ENCODE results near the gene DMXL2. TPM values are rescaled to one million over a fixed set of nuclear protein-coding genes. Genes with fewer than 3 reads are reported as not detected.
"Not testable (repeated sequence)": the region's sequence is repeated elsewhere in the genome, so short reads cannot be mapped to it uniquely, and the experiment has no call there.

Gene DMXL2, protein sequence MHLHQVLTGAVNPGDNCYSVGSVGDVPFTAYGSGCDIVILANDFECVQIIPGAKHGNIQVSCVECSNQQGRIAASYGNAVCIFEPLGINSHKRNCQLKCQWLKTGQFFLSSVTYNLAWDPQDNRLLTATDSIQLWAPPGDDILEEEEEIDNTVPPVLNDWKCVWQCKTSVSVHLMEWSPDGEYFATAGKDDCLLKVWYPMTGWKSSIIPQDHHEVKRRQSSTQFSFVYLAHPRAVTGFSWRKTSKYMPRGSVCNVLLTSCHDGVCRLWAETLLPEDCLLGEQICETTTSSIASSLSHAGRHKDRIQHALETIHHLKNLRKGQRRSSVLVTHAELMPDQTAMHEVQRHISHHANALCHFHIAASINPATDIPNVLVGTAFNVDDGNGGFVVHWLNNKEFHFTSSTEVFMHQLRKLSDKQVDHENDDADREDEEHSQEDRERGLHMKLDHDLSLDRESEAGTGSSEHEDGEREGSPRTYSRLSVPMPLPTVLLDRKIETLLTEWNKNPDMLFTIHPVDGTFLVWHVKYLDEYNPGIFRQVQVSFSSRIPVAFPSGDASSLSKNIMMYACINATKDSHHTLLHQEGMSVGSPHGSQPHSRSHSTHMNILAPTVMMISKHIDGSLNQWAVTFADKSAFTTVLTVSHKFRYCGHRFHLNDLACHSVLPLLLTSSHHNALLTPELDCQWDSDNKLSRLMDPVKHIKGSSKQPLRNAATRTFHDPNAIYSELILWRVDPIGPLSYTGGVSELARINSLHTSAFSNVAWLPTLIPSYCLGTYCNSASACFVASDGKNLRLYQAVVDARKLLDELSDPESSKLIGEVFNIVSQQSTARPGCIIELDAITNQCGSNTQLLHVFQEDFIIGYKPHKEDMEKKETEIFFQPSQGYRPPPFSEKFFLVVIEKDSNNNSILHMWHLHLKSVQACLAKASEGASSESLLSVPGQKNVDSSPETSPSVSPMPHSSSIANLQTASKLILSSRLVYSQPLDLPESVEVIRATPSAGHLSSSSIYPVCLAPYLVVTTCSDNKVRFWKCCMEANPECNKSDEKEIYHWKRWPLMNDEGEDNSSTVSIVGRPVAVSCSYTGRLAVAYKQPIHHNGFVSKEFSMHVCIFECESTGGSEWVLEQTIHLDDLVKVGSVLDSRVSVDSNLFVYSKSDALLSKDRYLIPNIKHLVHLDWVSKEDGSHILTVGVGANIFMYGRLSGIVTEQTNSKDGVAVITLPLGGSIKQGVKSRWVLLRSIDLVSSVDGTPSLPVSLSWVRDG (N-terminal part only)
- 10 to 100 TPM; 52.9 to 91.9 (median 62.2) TPM for polyA plus RNA-seq (ENCODE audit: insufficient read length in 3 of 3)
- long read RNA-seq, donor 1, partial matches to known transcripts: 0 of 1 reads
- long read RNA-seq, donor 1, other reads (novel, unspliced or antisense): 0 of 1 reads
- long read RNA-seq, donor 2: 0 reads
- long read RNA-seq, donor 3, partial matches to known transcripts: 0 of 1 reads
- long read RNA-seq, donor 3, other reads (novel, unspliced or antisense): 0 of 1 reads
- long read RNA-seq, donor 4, partial matches to known transcripts: 0 of 3 reads
- long read RNA-seq, donor 4, other reads (novel, unspliced or antisense): 0 of 3 reads
- long read RNA-seq, donor 5: 0 reads
- long read RNA-seq, donor 6, partial matches to known transcripts: 0 of 1 reads
- long read RNA-seq, donor 6, other reads (novel, unspliced or antisense): 0 of 1 reads
- long read RNA-seq, donor 7, partial matches to known transcripts: 0 of 2 reads
- long read RNA-seq, donor 7, other reads (novel, unspliced or antisense): 0 of 2 reads
- long read RNA-seq, donor 8: 0 reads
- long read RNA-seq, donor 9: 0 reads
- long read RNA-seq, donor 10: 0 reads
- long read RNA-seq, donor 11, partial matches to known transcripts: 0 of 1 reads
- long read RNA-seq, donor 11, other reads (novel, unspliced or antisense): 0 of 1 reads
- long read RNA-seq, donor 12, full-length matches to known transcripts: 1 of 7 reads
- long read RNA-seq, donor 12, partial matches to known transcripts: 6 of 7 reads
- long read RNA-seq, donor 12, other reads (novel, unspliced or antisense): 0 of 7 reads
- long read RNA-seq, donor 13: 0 reads
- long read RNA-seq, donor 14: 0 reads
- long read RNA-seq, donor 15: 0 reads
- long read RNA-seq, donor 16, partial matches to known transcripts: 11 of 18 reads
- long read RNA-seq, donor 16, other reads (novel, unspliced or antisense): 0 of 18 reads

DNA sequence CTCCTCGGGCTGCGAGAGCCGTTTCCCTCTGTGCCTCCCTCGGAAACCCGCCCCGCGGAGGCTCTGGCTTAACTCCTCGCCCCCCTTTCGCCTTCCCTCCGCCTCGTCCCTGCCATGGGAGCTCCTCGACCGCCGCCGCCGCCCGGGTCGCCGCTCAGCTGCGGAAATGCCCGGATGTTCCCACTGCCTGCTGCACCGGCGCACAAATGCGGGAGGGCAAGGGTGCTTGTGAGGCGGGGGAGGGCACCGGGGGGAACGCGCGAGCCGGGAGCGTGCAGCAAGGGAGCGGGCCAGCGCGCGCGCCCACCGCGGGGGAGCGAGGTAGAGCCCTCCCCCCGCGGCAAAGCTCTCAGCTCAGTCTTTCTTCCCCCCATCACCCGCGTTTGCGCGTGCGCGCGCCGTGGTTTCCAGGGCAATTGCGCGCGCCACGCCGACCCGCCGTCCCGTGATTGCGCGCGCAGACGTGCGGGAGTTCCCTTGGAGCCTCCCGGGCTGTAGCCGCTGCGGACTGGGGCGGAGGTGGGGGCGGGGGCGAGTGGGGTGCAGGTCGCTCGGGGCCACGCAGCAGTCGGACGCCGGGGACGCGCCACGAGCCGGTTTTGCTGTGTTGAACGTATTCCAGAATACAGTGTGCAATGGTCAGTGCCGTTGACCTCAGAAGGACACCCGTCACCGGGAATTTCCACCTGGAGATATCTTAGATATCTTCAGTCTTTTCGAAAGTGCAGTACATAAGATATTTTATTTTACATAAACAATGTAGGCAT, at the start of gene DMXL2:
Gene DMXL2 (minus strand): TSS at position 168 of the 767 bp plus-strand sequence. CDS start 226 bp downstream, outside the sequence.
- DNase-seq (ENCODE audit: extremely low read depth in 1 of 11, low read depth in 9 of 11, low spot score in 4 of 11): peak; percentile 69 to 89 (median 81)

DNA sequence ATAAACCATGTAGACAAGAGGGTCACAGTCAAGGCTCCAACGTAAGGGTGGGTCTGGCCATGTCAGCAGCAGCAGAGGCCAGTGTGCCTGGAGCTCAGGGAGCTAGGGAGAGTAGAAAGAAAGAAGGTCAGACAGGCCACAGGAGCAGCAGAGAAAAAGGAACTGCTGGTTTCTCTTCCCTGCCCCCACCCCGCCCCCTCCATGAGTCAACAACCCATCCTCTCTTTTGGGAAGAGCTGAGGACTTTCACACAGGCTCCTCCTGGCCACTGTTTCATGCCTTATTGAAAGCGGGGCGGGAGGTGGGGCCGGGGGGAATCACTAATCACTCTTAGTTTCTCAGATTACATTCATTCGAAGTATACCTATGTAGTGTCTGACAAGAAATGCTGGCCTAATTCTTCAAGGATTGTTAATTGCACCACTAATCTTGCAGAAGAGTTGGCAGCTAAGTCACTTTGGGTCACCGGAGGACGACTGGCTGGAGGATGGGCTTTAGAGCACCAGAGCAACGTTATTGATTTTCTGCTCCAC, 49.6 kb upstream of the DMXL2 start:
- peak in 5 of 11 donors; percentile 4 to 17 (median 11) for DNase-seq (ENCODE audit: extremely low read depth in 1 of 11, low read depth in 9 of 11, low spot score in 4 of 11)

DNA sequence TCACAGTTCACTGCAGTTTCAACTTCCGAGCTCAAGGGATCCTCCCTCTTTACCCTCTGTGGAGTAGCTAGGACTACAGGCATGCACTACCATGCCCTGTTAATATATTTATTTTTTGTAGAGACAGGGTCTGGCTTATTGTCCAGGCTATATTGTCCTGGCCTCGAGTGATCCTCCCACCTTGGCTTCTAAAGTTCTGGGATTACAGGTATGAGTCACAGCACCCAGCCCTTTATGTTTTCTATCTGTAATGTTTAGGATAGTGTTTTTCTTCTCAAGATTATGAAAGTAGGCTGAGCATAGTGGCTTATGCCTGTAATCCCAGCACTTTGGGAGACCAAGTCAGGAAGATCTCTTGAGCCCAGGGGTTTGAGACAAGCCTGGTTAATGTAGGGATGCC, 46.8 kb upstream of the DMXL2 start:
- DNase-seq (ENCODE audit: extremely low read depth in 1 of 11, low read depth in 9 of 11, low spot score in 4 of 11): no peak

DNA sequence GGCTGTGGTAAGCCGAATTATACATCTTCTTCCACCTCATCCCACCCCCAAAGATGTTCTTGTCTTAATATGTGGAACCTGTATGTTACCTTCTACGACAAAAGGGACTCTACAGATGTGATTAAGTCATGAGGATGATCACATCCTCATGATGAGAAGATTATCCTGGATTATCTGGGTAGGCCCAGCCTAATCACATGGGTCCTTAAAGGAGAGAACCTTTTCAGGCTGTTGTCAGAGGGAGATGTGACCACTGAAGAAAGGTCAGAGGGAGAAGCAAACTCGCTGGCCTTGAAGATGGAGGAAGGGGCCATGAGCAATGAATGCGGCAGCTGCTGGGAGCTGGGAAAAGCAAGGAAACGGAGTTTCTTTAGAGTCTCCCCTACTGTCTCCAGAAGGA, 45.9 kb upstream of the DMXL2 start:
- no peak for DNase-seq (ENCODE audit: extremely low read depth in 1 of 11, low read depth in 9 of 11, low spot score in 4 of 11)

DNA sequence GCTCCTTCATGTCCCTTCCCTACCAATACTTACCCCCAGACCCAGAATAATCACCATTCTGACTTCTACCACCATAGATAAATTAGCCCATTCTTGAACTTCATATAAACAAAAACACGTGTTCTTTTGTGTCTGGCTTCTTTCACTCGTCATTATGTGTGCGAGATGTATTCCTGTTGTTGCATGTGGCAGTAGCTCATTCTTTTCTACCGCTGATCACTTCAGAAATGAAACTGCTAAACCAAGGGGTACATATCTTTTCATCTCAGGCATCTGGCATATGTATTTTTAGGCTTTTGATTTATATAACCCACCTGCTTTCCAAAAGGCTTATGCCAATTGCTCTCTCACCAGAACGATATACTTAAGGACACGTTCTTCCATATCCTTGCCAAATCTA, 44.9 kb upstream of the DMXL2 start:
- DNase-seq (ENCODE audit: extremely low read depth in 1 of 11, low read depth in 9 of 11, low spot score in 4 of 11): no peak

DNA sequence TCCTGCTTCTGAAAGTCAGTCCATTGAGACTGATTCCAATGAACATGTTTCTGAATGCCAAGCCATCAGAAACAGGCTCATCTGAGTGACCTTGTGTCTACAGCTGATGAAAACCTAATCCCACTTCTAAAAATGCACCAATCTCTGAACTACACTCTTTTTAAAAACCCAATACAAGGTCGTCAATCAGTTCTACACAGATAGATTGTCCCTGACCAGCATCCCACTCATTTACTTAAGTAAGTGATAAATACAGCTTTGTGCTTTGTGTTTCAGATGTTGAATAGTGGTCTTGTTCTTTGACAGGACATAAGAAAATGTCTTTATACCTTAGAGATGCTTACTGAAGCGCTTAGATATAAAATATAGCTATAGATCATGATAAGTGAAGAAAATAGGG, 38.5 kb upstream of the DMXL2 start:
- DNase-seq (ENCODE audit: extremely low read depth in 1 of 11, low read depth in 9 of 11, low spot score in 4 of 11): no peak

DNA sequence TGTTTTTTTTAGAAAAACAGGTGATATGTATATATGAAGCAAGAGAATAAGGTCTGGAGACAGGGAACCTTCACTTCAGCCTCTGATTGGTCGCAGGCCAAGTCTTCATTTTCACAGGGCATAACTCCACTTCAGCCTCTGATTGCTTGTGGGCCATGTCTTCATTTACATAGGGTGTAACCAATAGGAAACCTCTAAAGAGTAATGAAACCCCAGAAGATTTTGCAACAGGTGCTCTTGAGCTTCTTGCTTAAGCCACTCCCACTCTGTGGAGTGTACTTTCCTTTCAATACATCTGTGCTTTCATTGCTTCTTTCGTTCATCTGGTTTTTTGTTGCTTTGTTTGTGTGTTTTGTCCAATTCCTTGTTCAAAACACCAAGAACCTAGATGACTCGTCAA, 36.1 kb upstream of the DMXL2 start:
- DNase-seq (ENCODE audit: extremely low read depth in 1 of 11, low read depth in 9 of 11, low spot score in 4 of 11): no peak

DNA sequence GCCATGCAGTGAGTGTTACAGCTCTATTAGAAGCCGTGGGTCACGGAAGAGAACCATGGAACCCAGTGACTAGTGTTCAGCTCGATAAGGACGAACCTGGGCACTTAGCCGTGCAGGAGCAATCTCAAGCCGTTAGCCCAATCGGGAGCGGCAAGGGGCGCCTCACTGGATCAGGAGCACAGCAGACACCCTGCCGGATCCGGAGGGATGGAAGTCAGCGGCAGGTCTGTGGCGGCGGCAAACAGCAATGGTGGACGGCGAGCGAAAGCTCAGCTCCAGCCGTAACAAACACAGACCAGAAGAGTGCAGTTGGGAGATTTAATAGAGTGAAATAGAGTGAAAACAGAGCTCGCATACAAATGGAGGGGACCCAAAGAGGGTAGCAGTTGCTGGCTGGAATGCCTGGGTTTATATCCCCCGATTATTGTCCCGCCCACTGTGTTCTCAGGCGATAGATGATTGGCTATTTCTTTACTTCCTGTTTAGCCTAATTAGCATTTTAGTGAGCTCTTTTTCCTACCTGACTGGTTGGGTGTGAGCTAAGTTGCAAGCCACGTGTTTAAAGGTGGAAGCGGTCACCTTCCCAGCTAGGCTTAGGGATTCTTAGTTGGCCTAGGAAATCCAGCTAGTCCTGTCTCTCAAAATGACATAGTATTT, 33.0 kb upstream of the DMXL2 start:
- not testable (repeated sequence) for DNase-seq (ENCODE audit: extremely low read depth in 1 of 11, low read depth in 9 of 11, low spot score in 4 of 11)

DNA sequence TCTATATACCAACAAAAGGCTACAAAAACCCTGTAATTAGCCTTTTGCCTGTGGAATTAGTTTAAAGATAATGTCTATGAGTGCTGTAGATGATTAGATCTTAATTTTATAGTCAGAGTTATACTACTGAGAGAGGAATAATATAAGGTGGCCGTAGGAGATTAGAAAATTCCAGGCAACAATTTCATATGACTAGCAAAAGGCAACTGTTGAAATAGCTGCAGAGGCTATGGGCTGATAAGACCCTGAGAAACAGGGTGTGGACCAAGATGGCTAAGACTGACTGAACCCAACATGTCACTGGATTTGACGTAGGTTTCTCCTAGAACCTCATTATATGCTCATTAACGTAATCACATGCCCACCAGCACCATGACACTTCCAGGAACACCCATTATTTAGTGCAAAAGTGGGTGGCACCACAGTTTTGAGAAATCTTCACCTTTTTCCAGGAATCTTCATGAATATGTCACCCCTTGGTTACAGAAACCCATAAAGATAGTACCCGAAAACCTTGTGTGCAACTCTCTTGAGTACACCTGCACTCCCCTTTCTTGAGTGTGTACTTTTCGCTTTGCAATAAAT, 29.6 kb upstream of the DMXL2 start:
- no peak for DNase-seq (ENCODE audit: extremely low read depth in 1 of 11, low read depth in 9 of 11, low spot score in 4 of 11)

DNA sequence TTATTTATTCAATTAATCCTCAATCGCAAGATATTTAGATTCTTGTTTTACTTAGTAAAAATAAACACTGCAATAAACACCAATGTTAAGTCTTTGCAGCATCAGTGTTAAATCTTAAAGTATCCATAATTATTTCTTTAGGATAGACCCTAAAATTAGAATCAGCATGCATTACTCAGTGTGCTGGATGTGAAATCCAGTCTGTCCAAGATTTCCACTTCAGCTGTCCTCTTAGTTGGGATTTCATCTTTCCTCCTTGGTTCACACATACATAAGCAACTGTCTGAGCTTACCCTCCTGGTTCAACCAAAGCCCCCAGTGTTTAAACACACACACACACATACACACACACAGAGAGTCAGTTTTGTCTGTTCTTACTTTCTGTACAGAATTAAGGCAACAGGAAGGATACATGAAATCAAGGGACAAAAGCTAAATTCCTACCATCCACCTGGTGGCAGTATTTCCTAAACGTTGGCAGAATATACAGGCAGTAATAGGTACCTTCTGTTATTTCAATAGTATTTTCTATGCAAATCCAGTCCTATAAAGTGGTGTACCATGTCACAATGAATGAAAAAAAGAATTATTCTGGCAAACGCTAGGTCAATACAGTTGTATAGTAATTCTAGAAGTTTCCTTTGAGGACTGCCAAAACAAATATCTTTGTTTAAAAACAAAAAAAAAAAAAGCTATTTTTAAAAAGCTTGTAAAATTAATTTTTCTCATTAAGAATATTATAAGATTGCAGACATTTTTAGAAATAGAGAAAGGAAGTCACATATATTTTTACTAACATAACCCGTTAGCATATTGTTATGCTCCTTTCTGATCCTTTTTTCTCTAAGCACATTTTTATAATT, 27.3 kb upstream of the DMXL2 start:
- peak; percentile 33 to 77 (median 49) for DNase-seq (ENCODE audit: extremely low read depth in 1 of 11, low read depth in 9 of 11, low spot score in 4 of 11)

DNA sequence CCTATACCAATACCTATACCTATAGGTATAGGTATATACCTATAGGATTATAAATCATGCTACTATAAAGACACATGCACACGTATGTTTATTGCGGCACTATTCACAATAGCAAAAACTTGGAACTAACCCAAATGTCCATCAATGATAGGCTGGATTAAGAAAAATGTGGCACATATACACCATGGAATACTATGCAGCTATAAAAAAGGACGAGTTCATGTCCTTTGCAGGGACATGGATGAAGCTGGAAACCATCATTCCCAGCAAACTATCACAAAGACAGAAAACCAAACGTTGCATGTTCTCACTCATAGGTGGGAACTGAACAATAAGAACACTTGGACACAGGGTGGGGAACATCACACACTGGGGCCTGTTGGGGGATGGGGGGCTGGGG, 26.1 kb upstream of the DMXL2 start:
- not testable (repeated sequence) for DNase-seq (ENCODE audit: extremely low read depth in 1 of 11, low read depth in 9 of 11, low spot score in 4 of 11)

DNA sequence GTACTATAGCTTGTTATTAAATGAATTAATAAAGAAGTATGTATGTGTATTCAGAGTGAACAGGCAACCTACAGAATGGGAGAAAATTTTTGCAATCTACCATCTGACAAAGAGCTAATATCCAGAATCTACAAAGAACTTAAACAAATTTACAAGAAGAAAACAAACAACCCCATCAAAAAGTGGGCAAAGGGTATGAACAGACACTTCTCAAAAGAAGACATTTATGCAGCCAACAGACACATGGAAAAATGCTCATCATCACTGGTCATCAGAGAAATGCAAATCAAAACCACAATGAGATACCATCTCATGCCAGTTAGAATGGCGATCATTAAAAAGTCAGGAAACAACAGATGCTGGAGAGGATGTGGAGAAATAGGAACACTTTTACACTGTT, 25.5 kb upstream of the DMXL2 start:
- not testable (repeated sequence) for DNase-seq (ENCODE audit: extremely low read depth in 1 of 11, low read depth in 9 of 11, low spot score in 4 of 11)

DNA sequence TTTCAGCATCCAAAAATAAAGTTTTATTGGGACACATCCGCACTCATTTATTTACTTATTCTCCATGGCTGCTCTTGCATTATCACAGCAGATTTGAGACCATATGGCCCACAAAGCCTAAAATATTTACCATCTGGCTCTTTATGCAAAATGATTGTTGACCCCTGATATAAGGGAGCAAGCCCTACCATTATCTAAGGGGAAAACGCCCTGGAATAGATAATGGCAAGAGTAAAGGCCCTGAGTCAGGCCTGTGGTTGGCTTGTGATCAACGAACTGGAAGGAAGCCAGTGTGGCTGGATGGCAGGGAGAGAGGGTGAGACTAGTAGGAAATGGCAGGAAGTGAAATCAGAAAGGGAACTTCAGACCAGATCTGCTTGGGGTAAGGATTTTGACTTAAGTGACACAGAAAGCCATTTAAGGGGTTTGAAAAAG, 24.6 kb upstream of the DMXL2 start:
- DNase-seq (ENCODE audit: extremely low read depth in 1 of 11, low read depth in 9 of 11, low spot score in 4 of 11): no peak

DNA sequence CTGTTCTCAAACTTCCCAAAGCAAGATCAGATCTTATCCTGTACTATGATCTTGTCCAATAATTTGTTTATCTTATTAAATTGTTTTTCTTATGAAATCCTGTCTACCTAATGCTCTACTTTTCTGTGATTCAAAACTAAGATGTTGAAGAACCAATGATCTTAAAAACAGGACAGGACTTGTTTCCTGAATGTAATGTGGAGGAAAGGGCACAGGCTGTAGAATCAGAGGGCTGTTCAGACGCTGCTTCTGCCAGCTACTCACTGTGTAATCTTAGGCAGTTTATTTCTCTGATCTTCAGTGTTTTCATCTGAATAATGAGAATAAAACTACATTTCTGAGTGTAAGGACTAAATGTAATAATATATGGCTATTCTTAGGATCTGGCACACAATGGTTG, 20.1 kb upstream of the DMXL2 start:
- DNase-seq (ENCODE audit: extremely low read depth in 1 of 11, low read depth in 9 of 11, low spot score in 4 of 11): no peak
